ENCODE measurements around the gene FKBP7.

The FKBP7 gene

GRCh38 chr2:178449700-178450523 is 28.5 kb downstream of the FKBP7 start:
- no peak for TF ChIP-seq CTCF (IDR thresholded peaks at IDR 0.05; ENCODE audit: poor library complexity, severe bottlenecking)
- ATAC-seq (ENCODE audit: low read depth) = no peak
- no peaks in the 10 kb centered on the region for H3K27me3 ChIP-seq (ENCODE audit: insufficient read depth, poor library complexity, severe bottlenecking)
- H3K36me3 ChIP-seq (ENCODE audit: low read depth) = peaks cover 46% of the 10 kb centered on the region
- no peaks in the 10 kb centered on the region for H3K9me3 ChIP-seq (ENCODE audit: severe bottlenecking)
- DNase-seq (ENCODE audit: low spot score) = no peak
- H3K27ac ChIP-seq (ENCODE audit: poor library complexity, severe bottlenecking) = peak overlapping the region; percentile 55
- H3K4me1 ChIP-seq (ENCODE audit: insufficient read depth, poor library complexity, severe bottlenecking) = peaks cover 10% of the 10 kb centered on the region
- peak overlapping the region; percentile 79 for H3K4me3 ChIP-seq (ENCODE audit: severe bottlenecking)

GRCh38 chr2:178448968-178449661 is 29.3 kb downstream of the FKBP7 start:
- Histone ChIP-seq H3K36me3 (ENCODE audit: low read depth) (peaks cover 54% of the 10 kb centered on the region), H3K4me1 (ENCODE audit: insufficient read depth, poor library complexity, severe bottlenecking) (peaks cover 10% of the 10 kb centered on the region), H3K4me3 (ENCODE audit: severe bottlenecking) (no peak overlapping the region), H3K9me3 (ENCODE audit: severe bottlenecking) (no peaks in the 10 kb centered on the region), H3K27me3 (ENCODE audit: insufficient read depth, poor library complexity, severe bottlenecking) (no peaks in the 10 kb centered on the region), H3K27ac (ENCODE audit: poor library complexity, severe bottlenecking) (peak overlapping the region; percentile 55)
- ATAC-seq (ENCODE audit: low read depth) = no peak
- no peak for DNase-seq (ENCODE audit: low spot score)
- no peak for TF ChIP-seq CTCF (IDR thresholded peaks at IDR 0.05; ENCODE audit: poor library complexity, severe bottlenecking)

- ATAC-seq (ENCODE audit: low read depth) = no peak
- Histone ChIP-seq H3K4me3 (ENCODE audit: severe bottlenecking) (no peak overlapping the region), H3K4me1 (ENCODE audit: insufficient read depth, poor library complexity, severe bottlenecking) (peaks cover 13% of the 10 kb centered on the region), H3K27ac (ENCODE audit: poor library complexity, severe bottlenecking) (no peak overlapping the region), H3K9me3 (ENCODE audit: severe bottlenecking) (no peaks in the 10 kb centered on the region), H3K27me3 (ENCODE audit: insufficient read depth, poor library complexity, severe bottlenecking) (no peaks in the 10 kb centered on the region), H3K36me3 (ENCODE audit: low read depth) (peaks cover 87% of the 10 kb centered on the region)
- DNase-seq (ENCODE audit: low spot score) = no peak
- no peak for TF ChIP-seq CTCF (IDR thresholded peaks at IDR 0.05; ENCODE audit: poor library complexity, severe bottlenecking)
Observed at GRCh38 chr2:178441426-178441825, 37.0 kb downstream of the FKBP7 start.

GRCh38 chr2:178436662-178437061 is 41.7 kb downstream of the FKBP7 start:
- H3K9me3 ChIP-seq (ENCODE audit: severe bottlenecking) = no peaks in the 10 kb centered on the region
- peaks cover 13% of the 10 kb centered on the region for H3K4me1 ChIP-seq (ENCODE audit: insufficient read depth, poor library complexity, severe bottlenecking)
- no peak for TF ChIP-seq CTCF (IDR thresholded peaks at IDR 0.05; ENCODE audit: poor library complexity, severe bottlenecking)
- ATAC-seq (ENCODE audit: low read depth) (no peak), DNase-seq (ENCODE audit: low spot score) (no peak)
- no peak overlapping the region for H3K4me3 ChIP-seq (ENCODE audit: severe bottlenecking)
- peaks cover 79% of the 10 kb centered on the region for H3K36me3 ChIP-seq (ENCODE audit: low read depth)
- H3K27ac ChIP-seq (ENCODE audit: poor library complexity, severe bottlenecking) = no peak overlapping the region
- H3K27me3 ChIP-seq (ENCODE audit: insufficient read depth, poor library complexity, severe bottlenecking) = no peaks in the 10 kb centered on the region
